Fibroblast of mammary gland (primary cell): ENCODE data around the gene YWHAG.

Experiments used
- DNase-seq: peaks from one replicate; pipeline ENCODE4 v3.0.0-alpha.2; 2010; ENCODE audit warnings: low read depth
- H3K4me3 ChIP-seq: 2 replicates; pipeline ENCODE4 v1.5.1; 2011; ENCODE audit warnings: low read depth, mild to moderate bottlenecking, low read length, moderate library complexity; ENCODE audit not compliant: control insufficient read depth
- CTCF ChIP-seq: conservative IDR thresholded peaks from 2 replicates; pipeline ENCODE4 v1.5.1; 2011; ENCODE audit warnings: low read depth, low read length, inconsistent platforms; ENCODE audit not compliant: control insufficient read depth, insufficient read depth

YWHAG gene

DNA sequence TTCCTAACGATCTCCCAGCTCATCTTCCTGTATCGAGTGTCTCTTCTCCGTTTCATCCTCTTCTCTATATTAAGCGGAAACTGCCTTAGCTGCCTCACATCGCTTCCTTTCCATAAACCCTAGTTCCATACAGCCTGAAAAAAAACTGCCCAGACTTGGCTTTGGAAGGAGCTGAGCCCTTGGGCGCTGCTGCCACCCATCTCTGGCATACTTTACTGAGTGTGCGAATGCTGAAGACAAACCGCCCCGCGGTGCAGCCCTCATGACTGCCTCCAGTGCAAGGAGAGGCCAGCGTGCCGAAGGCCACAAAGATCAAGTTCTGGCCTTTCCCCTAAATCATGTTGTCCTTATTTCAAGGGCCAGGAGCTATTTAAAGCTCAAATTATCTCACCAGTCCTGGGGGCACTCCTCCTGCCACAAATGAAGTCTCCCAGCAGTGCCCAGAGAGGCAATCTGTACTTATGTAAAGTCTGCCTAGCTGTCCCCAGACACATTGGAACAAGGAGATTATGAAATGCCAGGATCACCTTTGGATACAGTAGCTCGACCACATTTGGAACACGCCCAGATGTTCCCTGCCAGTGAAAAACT is 25.2 kb downstream of the YWHAG start:
- peak; percentile 40 for DNase-seq
- TF ChIP-seq CTCF = no peak
- H3K4me3 ChIP-seq = no peak overlapping the region

DNA sequence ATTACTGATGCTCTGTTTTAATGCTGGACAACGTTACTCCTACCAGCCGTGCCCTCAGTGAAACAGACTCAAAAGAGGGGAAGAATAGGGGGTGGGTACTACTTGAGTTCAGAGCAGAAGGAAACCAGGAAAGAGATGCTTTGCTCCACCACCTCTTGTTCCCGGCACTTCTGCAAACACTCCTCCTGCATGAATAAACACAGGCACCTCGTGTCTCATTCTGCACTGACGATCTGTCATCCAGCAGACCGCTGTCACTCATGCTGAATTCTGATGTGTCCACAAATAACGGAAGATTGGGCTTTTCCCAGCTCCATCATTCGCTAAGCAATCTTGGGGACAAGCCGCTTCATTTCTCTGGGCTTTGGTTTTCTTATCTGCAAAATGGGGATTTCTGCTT is 26.7 kb downstream of the YWHAG start:
- no peak for DNase-seq
- no peak overlapping the region for H3K4me3 ChIP-seq
- TF ChIP-seq CTCF = no peak

DNA sequence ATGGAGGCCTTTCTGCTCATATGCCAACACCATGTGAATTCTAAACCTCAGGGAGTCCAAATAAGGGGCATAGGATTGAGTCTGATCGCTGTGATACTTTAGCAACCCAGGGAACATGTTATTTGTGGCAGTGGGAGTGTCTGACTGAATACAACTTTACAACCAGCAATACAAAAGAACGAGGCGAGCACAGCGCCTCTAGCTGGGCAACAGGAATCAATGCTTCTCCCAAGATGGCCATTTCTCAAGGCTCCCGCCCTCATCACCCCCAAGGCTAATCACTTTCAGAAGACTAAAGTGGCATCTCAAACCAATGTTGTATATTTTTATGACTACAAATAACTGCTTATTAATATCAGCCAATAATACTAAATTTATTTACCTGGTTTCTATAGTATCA is 28.1 kb downstream of the YWHAG start:
- H3K4me3 ChIP-seq = no peak overlapping the region
- no peak for DNase-seq
- peak; percentile 5 for TF ChIP-seq CTCF

GRCh38 chr7:76330261-76330660 is 28.5 kb downstream of the YWHAG start:
- DNase-seq = no peak
- H3K4me3 ChIP-seq = no peak overlapping the region
- no peak for TF ChIP-seq CTCF

- no peak for TF ChIP-seq CTCF
- H3K4me3 ChIP-seq = no peak overlapping the region
- DNase-seq = no peak
Observed at GRCh38 chr7:76329479-76329878, 29.3 kb downstream of the YWHAG start.

DNA sequence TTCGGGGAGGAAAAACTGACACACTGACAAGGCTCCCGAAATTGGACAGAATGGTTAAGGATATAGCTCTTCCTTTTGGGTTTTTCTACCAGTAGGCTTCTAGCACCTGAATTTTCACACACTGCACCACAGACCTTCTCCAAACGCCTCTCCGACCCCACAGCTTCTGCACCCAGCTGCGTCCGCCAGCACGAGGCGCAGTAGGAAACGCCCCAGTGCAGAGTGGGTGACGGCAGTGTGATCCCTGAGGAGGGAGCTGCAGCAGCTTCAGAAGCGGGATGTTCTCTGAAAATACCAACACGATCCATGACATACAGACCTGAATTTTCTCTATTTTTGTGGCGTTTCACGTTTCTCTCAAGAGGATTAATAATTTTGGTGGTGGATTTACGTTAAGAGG is 30.4 kb downstream of the YWHAG start:
- no peak for DNase-seq
- TF ChIP-seq CTCF = no peak
- H3K4me3 ChIP-seq = no peak overlapping the region

DNA sequence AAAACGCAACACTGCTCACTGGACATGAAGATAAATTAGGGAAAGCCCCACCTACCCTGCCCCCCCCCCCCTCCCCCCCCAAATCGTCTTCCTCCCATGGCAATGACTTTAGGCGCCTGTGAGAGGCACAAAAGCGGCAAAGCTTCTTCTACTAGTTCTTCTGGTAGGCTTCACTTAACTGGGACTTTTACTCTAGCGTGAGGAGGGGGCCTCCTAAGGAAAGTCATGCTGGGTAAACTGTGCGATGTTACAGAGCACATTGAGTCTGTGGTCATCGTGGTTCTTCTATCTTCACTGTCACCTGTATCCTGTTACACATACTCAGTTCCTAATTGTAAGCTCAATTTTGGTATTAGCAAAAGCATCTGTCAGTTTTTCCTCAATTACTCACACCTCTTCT is 31.2 kb downstream of the YWHAG start:
- no peak overlapping the region for H3K4me3 ChIP-seq
- DNase-seq = no peak
- TF ChIP-seq CTCF = no peak
